ENCODE data around the gene SPINK5. TPM values are rescaled to one million over a fixed set of nuclear protein-coding genes. Genes with fewer than 3 reads are reported as not detected.

Gene SPINK5
- polyA plus RNA-seq, 1 donor (not counting 4 experiments of a cell fraction or from before 2014, with no cell fraction given), result 22.6 TPM

GRCh38 chr5:148145916-148146315, 82.1 kb downstream of the SPINK5 start:
- no peaks in the 10 kb centered on the region for H3K9me1 ChIP-seq (ENCODE audit: control insufficient read depth, extremely low read depth, insufficient read depth, low read length)
- dilution Hi-C loops (cut with MboI; ENCODE audit: extremely low pct_ligation_motif_present, low sequenced_read_pairs), result no loop called here
- FAIRE-seq (peak; percentile 97), DNase-seq (ENCODE audit: low read depth, low spot score) (no peak)
- H3K79me2 ChIP-seq (ENCODE audit: control insufficient read depth, insufficient read depth, low read length), result no peaks in the 10 kb centered on the region
- H3K4me1 ChIP-seq (ENCODE audit: control insufficient read depth, extremely low read depth, insufficient read depth, low read length), result peaks cover 10% of the 10 kb centered on the region
- H2AFZ ChIP-seq (ENCODE audit: control insufficient read depth, low read length), result no peak overlapping the region
- no peak for TF ChIP-seq EZH2 (IDR thresholded peaks at IDR 0.05; ENCODE audit: low read length)
- TF ChIP-seq CTCF (optimal IDR thresholded peaks at IDR 0.05 in 1 of 3, IDR thresholded peaks at IDR 0.05 in 1 of 3, conservative IDR thresholded peaks at IDR 0.05 in 1 of 3; ENCODE audit: extremely low read depth in 1 of 3, insufficient read depth in 2 of 3, low read length in 3 of 3), result no peak
- H3K27me3 ChIP-seq (ENCODE audit: control insufficient read depth, extremely low read depth, insufficient read depth, low read length), result no peaks in the 10 kb centered on the region
- H4K20me1 ChIP-seq (ENCODE audit: control insufficient read depth, extremely low read depth, insufficient read depth, low read length), result no peaks in the 10 kb centered on the region
- H3K27ac ChIP-seq (ENCODE audit: control insufficient read depth, insufficient read depth, low read length), result no peak overlapping the region
- H3K4me2 ChIP-seq (ENCODE audit: control insufficient read depth, extremely low read depth, insufficient read depth, low read depth, low read length), result no peak overlapping the region
- no peak overlapping the region for H3K4me3 ChIP-seq (ENCODE audit: control insufficient read depth in 2 of 3, extremely low read depth in 1 of 3, insufficient read depth in 2 of 3, low read depth in 1 of 3, low read length in 3 of 3)
- H3K36me3 ChIP-seq (ENCODE audit: control insufficient read depth in 2 of 2, extremely low read depth in 1 of 2, insufficient read depth in 2 of 2, low read length in 2 of 2), result no peaks in the 10 kb centered on the region
- H3K9ac ChIP-seq (ENCODE audit: control insufficient read depth, extremely low read depth, insufficient read depth, low read length), result no peak overlapping the region
- no peaks in the 10 kb centered on the region for H3K9me3 ChIP-seq (ENCODE audit: control insufficient read depth, low read depth, low read length)

- no peaks in the 10 kb centered on the region for H3K79me2 ChIP-seq (ENCODE audit: control insufficient read depth, insufficient read depth, low read length)
- H3K27me3 ChIP-seq (ENCODE audit: control insufficient read depth, extremely low read depth, insufficient read depth, low read length), result no peaks in the 10 kb centered on the region
- no peaks in the 10 kb centered on the region for H4K20me1 ChIP-seq (ENCODE audit: control insufficient read depth, extremely low read depth, insufficient read depth, low read length)
- H2AFZ ChIP-seq (ENCODE audit: control insufficient read depth, low read length), result no peak overlapping the region
- H3K27ac ChIP-seq (ENCODE audit: control insufficient read depth, insufficient read depth, low read length), result no peak overlapping the region
- peaks cover 10% of the 10 kb centered on the region for H3K4me1 ChIP-seq (ENCODE audit: control insufficient read depth, extremely low read depth, insufficient read depth, low read length)
- dilution Hi-C loops (cut with MboI; ENCODE audit: extremely low pct_ligation_motif_present, low sequenced_read_pairs), result no loop called here
- H3K4me3 ChIP-seq (ENCODE audit: control insufficient read depth in 2 of 3, extremely low read depth in 1 of 3, insufficient read depth in 2 of 3, low read depth in 1 of 3, low read length in 3 of 3), result no peak overlapping the region
- no peak overlapping the region for H3K4me2 ChIP-seq (ENCODE audit: control insufficient read depth, extremely low read depth, insufficient read depth, low read depth, low read length)
- no peaks in the 10 kb centered on the region for H3K36me3 ChIP-seq (ENCODE audit: control insufficient read depth in 2 of 2, extremely low read depth in 1 of 2, insufficient read depth in 2 of 2, low read length in 2 of 2)
- no peak overlapping the region for H3K9ac ChIP-seq (ENCODE audit: control insufficient read depth, extremely low read depth, insufficient read depth, low read length)
- no peak for TF ChIP-seq EZH2 (IDR thresholded peaks at IDR 0.05; ENCODE audit: low read length)
- TF ChIP-seq CTCF (optimal IDR thresholded peaks at IDR 0.05 in 1 of 3, IDR thresholded peaks at IDR 0.05 in 1 of 3, conservative IDR thresholded peaks at IDR 0.05 in 1 of 3; ENCODE audit: extremely low read depth in 1 of 3, insufficient read depth in 2 of 3, low read length in 3 of 3), result no peak
- no peaks in the 10 kb centered on the region for H3K9me1 ChIP-seq (ENCODE audit: control insufficient read depth, extremely low read depth, insufficient read depth, low read length)
- FAIRE-seq, result no peak
- no peak for DNase-seq (ENCODE audit: low read depth, low spot score)
- no peaks in the 10 kb centered on the region for H3K9me3 ChIP-seq (ENCODE audit: control insufficient read depth, low read depth, low read length)
Observed at GRCh38 chr5:148146487-148146886, 82.7 kb downstream of the SPINK5 start.

All from keratinocyte (primary cell).